Measurements from ENCODE around the gene MYO5B.

DNA sequence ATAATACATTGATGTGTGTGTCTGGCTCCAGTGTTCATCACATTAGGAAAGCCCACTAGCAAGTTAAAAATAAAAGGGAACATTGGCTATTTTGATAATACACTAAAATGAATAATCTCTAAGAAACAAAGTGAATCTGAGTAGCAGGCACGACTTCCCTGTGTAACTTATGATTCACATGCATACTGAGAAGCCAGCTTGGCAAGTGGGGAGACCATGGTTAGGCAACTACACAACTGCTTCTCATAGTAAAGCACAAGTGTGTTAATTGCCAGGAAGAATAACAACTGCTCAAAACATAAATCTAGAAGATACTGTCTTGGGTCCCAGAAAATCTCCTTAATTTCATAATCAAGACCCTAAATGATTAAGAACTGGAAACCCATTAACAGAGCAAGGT lies 4.0 kb downstream of the MYO5B start:
- TF ChIP-seq JUND (IDR thresholded peaks at IDR 0.05), result no peak
- TF ChIP-seq POLR2AphosphoS5 (IDR thresholded peaks at IDR 0.05; ENCODE audit: low read depth, low read length), result no peak
- TF ChIP-seq, protein P1, sequence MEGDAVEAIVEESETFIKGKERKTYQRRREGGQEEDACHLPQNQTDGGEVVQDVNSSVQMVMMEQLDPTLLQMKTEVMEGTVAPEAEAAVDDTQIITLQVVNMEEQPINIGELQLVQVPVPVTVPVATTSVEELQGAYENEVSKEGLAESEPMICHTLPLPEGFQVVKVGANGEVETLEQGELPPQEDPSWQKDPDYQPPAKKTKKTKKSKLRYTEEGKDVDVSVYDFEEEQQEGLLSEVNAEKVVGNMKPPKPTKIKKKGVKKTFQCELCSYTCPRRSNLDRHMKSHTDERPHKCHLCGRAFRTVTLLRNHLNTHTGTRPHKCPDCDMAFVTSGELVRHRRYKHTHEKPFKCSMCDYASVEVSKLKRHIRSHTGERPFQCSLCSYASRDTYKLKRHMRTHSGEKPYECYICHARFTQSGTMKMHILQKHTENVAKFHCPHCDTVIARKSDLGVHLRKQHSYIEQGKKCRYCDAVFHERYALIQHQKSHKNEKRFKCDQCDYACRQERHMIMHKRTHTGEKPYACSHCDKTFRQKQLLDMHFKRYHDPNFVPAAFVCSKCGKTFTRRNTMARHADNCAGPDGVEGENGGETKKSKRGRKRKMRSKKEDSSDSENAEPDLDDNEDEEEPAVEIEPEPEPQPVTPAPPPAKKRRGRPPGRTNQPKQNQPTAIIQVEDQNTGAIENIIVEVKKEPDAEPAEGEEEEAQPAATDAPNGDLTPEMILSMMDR (IDR thresholded peaks at IDR 0.05 in 2 of 3, conservative IDR thresholded peaks at IDR 0.05 in 1 of 3; ENCODE audit: borderline replicate concordance in 1 of 3, insufficient read depth in 1 of 3, low read depth in 2 of 3, low read length in 2 of 3), result no peak
- no peak for TF ChIP-seq POLR2A (IDR thresholded peaks at IDR 0.05; ENCODE audit: borderline replicate concordance, extremely low read depth, insufficient read depth, insufficient read length)
- no peak for TF ChIP-seq YY1 (IDR thresholded peaks at IDR 0.05; ENCODE audit: extremely low read depth, insufficient replicate concordance, low read depth, low read length)
- TF ChIP-seq EZH2 (IDR thresholded peaks at IDR 0.05), result no peak
- no peak for TF ChIP-seq SRF (IDR thresholded peaks at IDR 0.05; ENCODE audit: low read depth)
- no peak for TF ChIP-seq FOSL1 (IDR thresholded peaks at IDR 0.05; ENCODE audit: low read depth)
- no peak for TF ChIP-seq SP1 (IDR thresholded peaks at IDR 0.05; ENCODE audit: low read depth)
- TF ChIP-seq ELF1 (IDR thresholded peaks at IDR 0.05; ENCODE audit: borderline replicate concordance, low read depth), result no peak
- TF ChIP-seq, protein P2, sequence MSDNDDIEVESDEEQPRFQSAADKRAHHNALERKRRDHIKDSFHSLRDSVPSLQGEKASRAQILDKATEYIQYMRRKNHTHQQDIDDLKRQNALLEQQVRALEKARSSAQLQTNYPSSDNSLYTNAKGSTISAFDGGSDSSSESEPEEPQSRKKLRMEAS (IDR thresholded peaks at IDR 0.05), result no peak
- no peak for TF ChIP-seq RAD21 (IDR thresholded peaks at IDR 0.05; ENCODE audit: low read depth)
